ENCODE measurements around the gene SPNS3.

- no peak for TF ChIP-seq CTCF (IDR thresholded peaks at IDR 0.05; ENCODE audit: low read length)
- TF ChIP-seq EZH2 (IDR thresholded peaks at IDR 0.05; ENCODE audit: borderline replicate concordance, low read length) = no peak
Measured at GRCh38 chr17:4477255-4477791, 43.6 kb downstream of the SPNS3 start.

Measured in OCI-LY1 (cell line).